ENCODE measurements around the gene RAB3IL1. TPM values are rescaled to one million over a fixed set of nuclear protein-coding genes. Genes with fewer than 3 reads are reported as not detected.

The RAB3IL1 gene
- polyA plus RNA-seq, 12 donors: 18.2 to 32.1 (median 23.6) TPM; not detected in 1

DNA sequence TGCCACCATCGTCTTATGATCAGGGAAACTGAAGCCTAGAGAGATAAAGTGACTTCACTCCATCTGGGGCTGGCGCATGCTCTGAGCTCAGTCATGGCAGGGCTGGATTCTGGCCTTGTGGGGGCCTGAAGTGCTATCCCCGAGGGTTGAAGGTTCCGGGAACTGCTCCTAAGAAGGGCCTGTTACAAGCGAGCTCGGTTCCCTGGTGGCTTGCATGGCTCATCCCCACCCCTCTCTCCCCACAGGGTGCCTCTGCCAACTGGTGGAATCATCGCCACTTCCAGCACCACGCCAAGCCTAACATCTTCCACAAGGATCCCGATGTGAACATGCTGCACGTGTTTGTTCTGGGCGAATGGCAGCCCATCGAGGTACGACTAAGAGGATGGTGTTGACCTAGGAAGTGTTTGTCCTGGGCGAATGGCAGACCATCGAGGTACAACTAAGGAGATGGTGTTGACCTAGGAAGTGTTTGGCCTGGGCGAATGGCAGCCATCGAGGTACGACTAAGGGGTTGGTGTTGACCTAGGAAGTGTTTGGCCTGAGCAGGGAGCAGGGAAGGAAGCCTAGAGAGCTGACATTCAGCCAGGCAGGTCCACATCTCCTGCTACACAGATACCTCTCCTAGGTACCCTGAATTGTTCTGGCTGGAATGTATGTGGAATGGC, 69.3 kb downstream of the RAB3IL1 start:
- no peak for DNase-seq

Other genes with a start within 250 kb of the RAB3IL1 start
- 1 to 10 TPM in 11 of 12 donors, not detected in 1; 3.8 to 6.0 (median 4.2) TPM for gene DAGLA, start 237.2 kb downstream of the RAB3IL1 start, polyA plus RNA-seq (ENCODE audit: insufficient read length in 12 of 12)
- gene MYRF, start 164.9 kb downstream of the RAB3IL1 start, polyA plus RNA-seq (ENCODE audit: insufficient read length in 12 of 12): 1 to 10 TPM in 4 of 12 donors, under 1 TPM in 7, not detected in 1; 0.58 to 7.2 (median 0.91) TPM
- gene TMEM258, start 125.0 kb downstream of the RAB3IL1 start, polyA plus RNA-seq (ENCODE audit: insufficient read length in 12 of 12): 100 to 1,000 TPM in 10 of 12 donors, 10 to 100 TPM in 1, not detected in 1; 71.8 to 175 (median 136) TPM
- 10 to 100 TPM in 11 of 12 donors, not detected in 1; 13.2 to 24.6 (median 15.8) TPM for gene FEN1, start 124.7 kb downstream of the RAB3IL1 start, polyA plus RNA-seq (ENCODE audit: insufficient read length in 12 of 12)
- gene FADS1, start 100.6 kb downstream of the RAB3IL1 start, polyA plus RNA-seq (ENCODE audit: insufficient read length in 12 of 12): 10 to 100 TPM in 11 of 12 donors, not detected in 1; 15.7 to 36.5 (median 23.2) TPM
- gene FADS2, start 89.3 kb downstream of the RAB3IL1 start, polyA plus RNA-seq (ENCODE audit: insufficient read length in 12 of 12): 100 to 1,000 TPM in 4 of 12 donors, 10 to 100 TPM in 7, not detected in 1; 64.3 to 172 (median 87.3) TPM
- gene FADS3, start 26.0 kb downstream of the RAB3IL1 start, polyA plus RNA-seq (ENCODE audit: insufficient read length in 12 of 12): 10 to 100 TPM in 11 of 12 donors, not detected in 1; 26.5 to 44.4 (median 37.7) TPM
- gene BEST1, start 32.8 kb upstream of the RAB3IL1 start, polyA plus RNA-seq (ENCODE audit: insufficient read length in 12 of 12): 1 to 10 TPM in 11 of 12 donors, not detected in 1; 2.4 to 8.2 (median 3.5) TPM
- gene FTH1, start 50.1 kb upstream of the RAB3IL1 start, polyA plus RNA-seq (ENCODE audit: insufficient read length in 12 of 12): 1,000 to 10,000 TPM in 11 of 12 donors, not detected in 1; 1,211 to 2,107 (median 1,338) TPM
- gene INCENP, start 206.4 kb upstream of the RAB3IL1 start, polyA plus RNA-seq (ENCODE audit: insufficient read length in 12 of 12): 10 to 100 TPM in 11 of 12 donors, not detected in 1; 13.3 to 28.5 (median 17.0) TPM